Right lobe of liver (tissue), 4 donors: ENCODE measurements around the gene JAKMIP1.

Experiments
- CTCF ChIP-seq, 4 donors: fragments of 200-600 bp in 3 of 4; fragments of 450-650 bp in 1 of 4; IDR thresholded peaks; one replicate each; pipeline versions ENCODE4 v1.5.1 to v1.8.0; 2016 to 2022; ENCODE audit warnings: antibody characterized with exemption in 4 of 4, mild to moderate bottlenecking in 2 of 4
- POLR2A ChIP-seq: fragments of 450-650 bp; IDR thresholded peaks from one replicate; pipeline ENCODE4 v1.6.1; 2017; ENCODE audit warnings: antibody characterized with exemption, mild to moderate bottlenecking
- donor health status: DM: no; HTN: no; CAD: no.
- donor health status: DM: no; HTN: no; CAD: no.
- donor health status: DM: no; HTN: yes; CAD: no.

DNA sequence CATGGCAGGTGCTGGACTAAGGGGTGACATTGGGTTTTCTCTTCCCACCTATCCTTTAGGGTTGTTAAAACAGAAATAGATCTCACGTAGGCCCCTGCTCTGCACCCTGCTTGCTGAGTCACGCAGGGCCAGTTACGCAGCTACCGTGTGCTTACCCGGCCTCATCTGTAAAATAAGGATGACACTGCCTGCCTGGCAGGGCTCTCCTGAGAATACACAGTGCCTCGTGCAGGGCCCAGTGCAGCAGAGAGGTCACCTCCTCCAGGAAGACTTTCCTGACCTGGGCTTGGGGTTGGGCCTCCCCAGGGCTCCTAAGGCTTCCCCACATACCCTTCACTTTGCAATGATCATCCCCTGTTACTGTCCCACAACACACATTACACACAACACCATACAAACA lies 33.6 kb upstream of the JAKMIP1 start:
- TF ChIP-seq CTCF (IDR thresholded peaks at IDR 0.05) (no peak), POLR2A (no peak)
